ENCODE measurements around the gene TMEM145.

TMEM145 gene

GRCh38 chr19:42284066-42284501, 29.0 kb upstream of the TMEM145 start:
- H3K4me1 ChIP-seq (ENCODE audit: control insufficient read depth, insufficient read depth, low read length): peaks cover 21% of the 10 kb centered on the region
- H3K9me3 ChIP-seq (ENCODE audit: control insufficient read depth, insufficient read depth, low read length): no peaks in the 10 kb centered on the region
- H3K27me3 ChIP-seq (ENCODE audit: control insufficient read depth, insufficient read depth, low read length): no peaks in the 10 kb centered on the region
- H3K27ac ChIP-seq (ENCODE audit: low read length): no peak overlapping the region
- H3K4me3 ChIP-seq (ENCODE audit: low read length): peak overlapping the region; percentile 78; the same call in 1 of the 2 replicates
- no CpG with 5 or more reads among the region's 76 CpGs for WGBS (ENCODE audit: insufficient coverage, insufficient read length)
- peaks cover 16% of the 10 kb centered on the region for H3K36me3 ChIP-seq (ENCODE audit: control insufficient read depth, insufficient read depth, low read length)
- no peak for DNase-seq (ENCODE audit: low read depth, low spot score)

GRCh38 chr19:42284591-42285341, 28.3 kb upstream of the TMEM145 start:
- WGBS (ENCODE audit: insufficient coverage, insufficient read length): no CpG with 5 or more reads among the region's 41 CpGs
- no peak overlapping the region for H3K27ac ChIP-seq (ENCODE audit: low read length)
- no peaks in the 10 kb centered on the region for H3K27me3 ChIP-seq (ENCODE audit: control insufficient read depth, insufficient read depth, low read length)
- peaks cover 21% of the 10 kb centered on the region for H3K4me1 ChIP-seq (ENCODE audit: control insufficient read depth, insufficient read depth, low read length)
- H3K4me3 ChIP-seq (ENCODE audit: low read length): peak overlapping the region; percentile 78
- H3K9me3 ChIP-seq (ENCODE audit: control insufficient read depth, insufficient read depth, low read length): no peaks in the 10 kb centered on the region
- DNase-seq (ENCODE audit: low read depth, low spot score): no peak
- peaks cover 22% of the 10 kb centered on the region for H3K36me3 ChIP-seq (ENCODE audit: control insufficient read depth, insufficient read depth, low read length)

GRCh38 chr19:42285541-42285941, 27.6 kb upstream of the TMEM145 start:
- no peaks in the 10 kb centered on the region for H3K9me3 ChIP-seq (ENCODE audit: control insufficient read depth, insufficient read depth, low read length)
- no CpG with 5 or more reads among the region's 5 CpGs for WGBS (ENCODE audit: insufficient coverage, insufficient read length)
- no peak overlapping the region for H3K27ac ChIP-seq (ENCODE audit: low read length)
- H3K27me3 ChIP-seq (ENCODE audit: control insufficient read depth, insufficient read depth, low read length): no peaks in the 10 kb centered on the region
- H3K36me3 ChIP-seq (ENCODE audit: control insufficient read depth, insufficient read depth, low read length): peaks cover 26% of the 10 kb centered on the region
- no peak overlapping the region for H3K4me3 ChIP-seq (ENCODE audit: low read length)
- H3K4me1 ChIP-seq (ENCODE audit: control insufficient read depth, insufficient read depth, low read length): peaks cover 23% of the 10 kb centered on the region
- DNase-seq (ENCODE audit: low read depth, low spot score): no peak

GRCh38 chr19:42285988-42286348, 27.1 kb upstream of the TMEM145 start:
- Histone ChIP-seq H3K4me3 (ENCODE audit: low read length) (no peak overlapping the region), H3K27ac (ENCODE audit: low read length) (no peak overlapping the region), H3K27me3 (ENCODE audit: control insufficient read depth, insufficient read depth, low read length) (no peaks in the 10 kb centered on the region), H3K9me3 (ENCODE audit: control insufficient read depth, insufficient read depth, low read length) (no peaks in the 10 kb centered on the region), H3K36me3 (ENCODE audit: control insufficient read depth, insufficient read depth, low read length) (peaks cover 30% of the 10 kb centered on the region), H3K4me1 (ENCODE audit: control insufficient read depth, insufficient read depth, low read length) (peaks cover 24% of the 10 kb centered on the region)
- WGBS (ENCODE audit: insufficient coverage, insufficient read length): no CpG with 5 or more reads among the region's 6 CpGs
- DNase-seq (ENCODE audit: low read depth, low spot score): no peak

- no peak for DNase-seq (ENCODE audit: low read depth, low spot score)
- no peak overlapping the region for H3K4me3 ChIP-seq (ENCODE audit: low read length)
- H3K36me3 ChIP-seq (ENCODE audit: control insufficient read depth, insufficient read depth, low read length): peaks cover 32% of the 10 kb centered on the region
- H3K9me3 ChIP-seq (ENCODE audit: control insufficient read depth, insufficient read depth, low read length): no peaks in the 10 kb centered on the region
- no peaks in the 10 kb centered on the region for H3K27me3 ChIP-seq (ENCODE audit: control insufficient read depth, insufficient read depth, low read length)
- H3K4me1 ChIP-seq (ENCODE audit: control insufficient read depth, insufficient read depth, low read length): peaks cover 24% of the 10 kb centered on the region
- no CpG with 5 or more reads among the region's 13 CpGs for WGBS (ENCODE audit: insufficient coverage, insufficient read length)
- H3K27ac ChIP-seq (ENCODE audit: low read length): no peak overlapping the region
Observed at GRCh38 chr19:42286349-42287016, 26.6 kb upstream of the TMEM145 start.

- DNase-seq (ENCODE audit: low read depth, low spot score): no peak
- Histone ChIP-seq H3K4me3 (ENCODE audit: low read length) (no peak overlapping the region), H3K9me3 (ENCODE audit: control insufficient read depth, insufficient read depth, low read length) (no peaks in the 10 kb centered on the region), H3K27ac (ENCODE audit: low read length) (no peak overlapping the region), H3K27me3 (ENCODE audit: control insufficient read depth, insufficient read depth, low read length) (no peaks in the 10 kb centered on the region), H3K4me1 (ENCODE audit: control insufficient read depth, insufficient read depth, low read length) (peaks cover 21% of the 10 kb centered on the region), H3K36me3 (ENCODE audit: control insufficient read depth, insufficient read depth, low read length) (peaks cover 32% of the 10 kb centered on the region)
- no CpG with 5 or more reads among the region's 30 CpGs for WGBS (ENCODE audit: insufficient coverage, insufficient read length)
Observed at GRCh38 chr19:42287017-42287826, 25.9 kb upstream of the TMEM145 start.

- H3K36me3 ChIP-seq (ENCODE audit: control insufficient read depth, insufficient read depth, low read length): peaks cover 32% of the 10 kb centered on the region
- no peaks in the 10 kb centered on the region for H3K27me3 ChIP-seq (ENCODE audit: control insufficient read depth, insufficient read depth, low read length)
- H3K4me1 ChIP-seq (ENCODE audit: control insufficient read depth, insufficient read depth, low read length): peaks cover 19% of the 10 kb centered on the region
- WGBS (ENCODE audit: insufficient coverage, insufficient read length): no CpG with 5 or more reads among the region's 10 CpGs
- no peak overlapping the region for H3K27ac ChIP-seq (ENCODE audit: low read length)
- H3K9me3 ChIP-seq (ENCODE audit: control insufficient read depth, insufficient read depth, low read length): no peaks in the 10 kb centered on the region
- no peak for DNase-seq (ENCODE audit: low read depth, low spot score)
- no peak overlapping the region for H3K4me3 ChIP-seq (ENCODE audit: low read length)
Observed at GRCh38 chr19:42287827-42288107, 25.3 kb upstream of the TMEM145 start.

- no peak overlapping the region for H3K4me3 ChIP-seq (ENCODE audit: low read length)
- no peak overlapping the region for H3K27ac ChIP-seq (ENCODE audit: low read length)
- peaks cover 32% of the 10 kb centered on the region for H3K36me3 ChIP-seq (ENCODE audit: control insufficient read depth, insufficient read depth, low read length)
- no CpG with 5 or more reads among the region's 4 CpGs for WGBS (ENCODE audit: insufficient coverage, insufficient read length)
- no peak for DNase-seq (ENCODE audit: low read depth, low spot score)
- H3K27me3 ChIP-seq (ENCODE audit: control insufficient read depth, insufficient read depth, low read length): no peaks in the 10 kb centered on the region
- H3K9me3 ChIP-seq (ENCODE audit: control insufficient read depth, insufficient read depth, low read length): no peaks in the 10 kb centered on the region
- peaks cover 14% of the 10 kb centered on the region for H3K4me1 ChIP-seq (ENCODE audit: control insufficient read depth, insufficient read depth, low read length)
Observed at GRCh38 chr19:42288387-42288786, 24.7 kb upstream of the TMEM145 start.

GRCh38 chr19:42288881-42289555, 24.1 kb upstream of the TMEM145 start:
- no peaks in the 10 kb centered on the region for H3K9me3 ChIP-seq (ENCODE audit: control insufficient read depth, insufficient read depth, low read length)
- H3K4me3 ChIP-seq (ENCODE audit: low read length): no peak overlapping the region
- no CpG with 5 or more reads among the region's 22 CpGs for WGBS (ENCODE audit: insufficient coverage, insufficient read length)
- H3K4me1 ChIP-seq (ENCODE audit: control insufficient read depth, insufficient read depth, low read length): peaks cover 13% of the 10 kb centered on the region
- peaks cover 32% of the 10 kb centered on the region for H3K36me3 ChIP-seq (ENCODE audit: control insufficient read depth, insufficient read depth, low read length)
- no peaks in the 10 kb centered on the region for H3K27me3 ChIP-seq (ENCODE audit: control insufficient read depth, insufficient read depth, low read length)
- no peak overlapping the region for H3K27ac ChIP-seq (ENCODE audit: low read length)
- no peak for DNase-seq (ENCODE audit: low read depth, low spot score)

GRCh38 chr19:42289556-42290041, 23.5 kb upstream of the TMEM145 start:
- Histone ChIP-seq H3K27ac (ENCODE audit: low read length) (no peak overlapping the region), H3K4me3 (ENCODE audit: low read length) (no peak overlapping the region), H3K36me3 (ENCODE audit: control insufficient read depth, insufficient read depth, low read length) (peaks cover 34% of the 10 kb centered on the region), H3K4me1 (ENCODE audit: control insufficient read depth, insufficient read depth, low read length) (peaks cover 13% of the 10 kb centered on the region), H3K27me3 (ENCODE audit: control insufficient read depth, insufficient read depth, low read length) (no peaks in the 10 kb centered on the region), H3K9me3 (ENCODE audit: control insufficient read depth, insufficient read depth, low read length) (no peaks in the 10 kb centered on the region)
- no CpG with 5 or more reads among the region's 8 CpGs for WGBS (ENCODE audit: insufficient coverage, insufficient read length)
- DNase-seq (ENCODE audit: low read depth, low spot score): no peak
